GM12892 (cell line): ENCODE measurements around the gene FAM89B.

ENCODE experiments used
- DNase-seq: peaks from one replicate; pipeline ENCODE4 v3.0.0; 2011; ENCODE audit not compliant: insufficient read length
- FAIRE-seq: peaks from 2 replicates; lab custom pipeline; 2011; peaks lifted over from hg19 to GRCh38; lab: Jason Lieb, UNC
- POLR2A ChIP-seq: IDR thresholded peaks from 2 replicates; pipeline ENCODE4 v1.6.1; 2011; ENCODE audit warnings: low read depth, low read length, control low read depth
- POLR2AphosphoS5 ChIP-seq: IDR thresholded peaks from 2 replicates; pipeline ENCODE4 v1.6.1; 2011; ENCODE audit warnings: low read depth, low read length, control low read depth
- TAF1 ChIP-seq: IDR thresholded peaks from 2 replicates; pipeline ENCODE4 v1.6.1; 2011; ENCODE audit warnings: low read depth, mild to moderate bottlenecking, control low read depth, low read length, borderline replicate concordance

The FAM89B gene

DNA sequence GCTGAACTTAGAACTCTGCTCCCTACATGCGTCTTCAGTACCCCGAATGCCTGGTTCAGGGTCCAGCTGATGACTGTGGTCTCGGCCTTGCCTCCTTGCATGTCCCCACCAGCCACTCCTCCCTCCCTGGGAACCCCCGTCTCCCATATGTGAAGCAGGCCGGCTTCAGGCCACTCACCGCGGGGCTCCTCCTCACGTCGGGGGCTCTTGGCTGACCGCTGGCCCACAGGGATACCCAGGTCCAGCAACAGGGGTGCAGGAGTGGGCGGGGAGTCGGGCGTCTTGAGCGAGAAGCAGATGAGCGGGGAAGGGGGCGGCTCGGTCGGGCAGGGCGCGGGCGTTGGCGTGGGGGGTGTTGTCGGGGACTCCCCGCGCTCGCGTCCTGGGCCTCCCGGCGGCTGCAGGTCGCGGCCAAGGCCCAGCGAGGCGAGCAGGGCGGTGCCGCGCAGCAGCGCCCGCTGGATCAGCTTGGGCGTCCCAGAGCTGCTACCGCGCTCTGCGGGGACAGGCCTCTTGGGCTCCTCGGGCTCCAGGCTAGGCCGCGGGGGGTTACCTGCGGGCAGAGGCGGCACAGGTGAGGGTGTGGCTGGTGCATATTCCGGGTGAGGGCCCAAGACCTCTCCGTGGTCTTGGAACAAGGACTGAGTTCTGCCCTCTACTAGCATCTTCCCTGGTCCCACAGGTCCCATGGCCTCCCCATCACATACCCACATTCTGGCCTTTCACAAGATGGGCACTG, 27.0 kb downstream of the FAM89B start:
- FAIRE-seq (no peak), DNase-seq (no peak)
- no peak for TF ChIP-seq POLR2A
- no peak for TF ChIP-seq POLR2AphosphoS5
- no peak for TF ChIP-seq TAF1

GRCh38 chr11:65599955-65600246, 27.6 kb downstream of the FAM89B start:
- TF ChIP-seq POLR2AphosphoS5 (no peak; the same call in 1 of the 2 replicates), TAF1 (no peak), POLR2A (no peak)
- FAIRE-seq (no peak), DNase-seq (no peak)

- TF ChIP-seq POLR2AphosphoS5: no peak
- TF ChIP-seq TAF1: no peak
- TF ChIP-seq POLR2A: no peak
- FAIRE-seq (no peak), DNase-seq (no peak)
Measured at GRCh38 chr11:65604258-65604657, 31.9 kb downstream of the FAM89B start.

DNA sequence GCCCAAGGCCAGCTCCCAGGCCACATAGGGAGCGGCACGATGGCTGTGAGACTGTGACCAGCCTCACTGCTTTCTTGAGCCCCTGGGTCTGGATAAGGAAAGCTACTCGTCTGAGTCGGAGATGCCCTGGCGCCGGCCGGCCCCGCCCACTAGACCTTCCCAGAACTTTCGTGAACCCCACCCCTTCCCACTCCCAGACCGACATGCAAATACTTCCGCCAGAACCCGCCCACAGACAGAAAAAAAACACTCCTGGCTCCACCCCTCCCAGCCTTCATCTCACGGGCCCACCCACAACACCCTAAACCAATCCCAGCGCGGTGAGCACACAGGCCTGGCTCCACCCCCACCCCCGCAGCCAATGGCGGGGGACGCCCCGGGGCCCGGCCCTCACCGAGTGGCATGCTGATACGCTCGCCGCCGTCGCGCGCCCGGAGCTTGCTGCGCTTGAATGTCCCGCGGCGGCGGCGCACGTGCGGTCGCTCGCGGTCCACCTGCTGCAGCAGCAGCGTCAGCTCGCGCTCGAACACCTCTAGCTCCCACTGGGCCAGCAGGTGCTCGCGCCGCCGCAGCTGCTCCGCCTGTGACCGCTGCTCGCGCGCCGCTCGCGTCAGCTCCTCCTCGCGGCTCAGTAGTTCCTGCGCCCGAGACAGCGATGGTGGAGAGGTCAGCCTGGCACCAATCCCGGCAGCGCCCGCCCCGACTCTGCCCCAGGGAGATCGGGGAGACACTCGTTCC, 34.7 kb downstream of the FAM89B start:
- FAIRE-seq: no peak
- no peak for TF ChIP-seq POLR2AphosphoS5
- no peak for TF ChIP-seq POLR2A
- no peak for TF ChIP-seq TAF1
- DNase-seq: no peak

- DNase-seq (no peak), FAIRE-seq (no peak)
- TF ChIP-seq POLR2A: no peak
- no peak for TF ChIP-seq POLR2AphosphoS5
- no peak for TF ChIP-seq TAF1
Measured at GRCh38 chr11:65607614-65608426, 35.5 kb downstream of the FAM89B start.

DNA sequence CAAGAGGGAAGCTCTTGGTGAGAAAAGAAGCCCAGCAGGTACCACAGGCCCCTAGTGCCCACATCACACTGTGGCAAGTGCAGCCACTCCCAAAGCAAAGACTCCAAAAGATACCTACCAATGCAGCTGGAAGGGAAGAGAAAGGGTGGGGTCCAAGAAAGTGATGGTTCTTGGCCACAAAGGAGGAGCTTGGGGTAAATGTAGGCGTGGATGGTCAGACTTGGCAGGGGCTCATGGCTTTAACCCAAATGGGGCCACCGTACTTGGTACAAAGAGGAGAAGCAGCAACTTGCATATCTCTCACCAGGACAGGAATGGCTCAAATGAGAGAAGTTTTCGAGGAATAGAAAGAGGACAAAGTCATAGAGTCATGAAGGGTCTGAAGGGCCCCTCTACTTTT, 36.9 kb downstream of the FAM89B start:
- no peak for FAIRE-seq
- TF ChIP-seq POLR2A: no peak
- TF ChIP-seq TAF1: no peak
- TF ChIP-seq POLR2AphosphoS5: no peak
- no peak for DNase-seq

DNA sequence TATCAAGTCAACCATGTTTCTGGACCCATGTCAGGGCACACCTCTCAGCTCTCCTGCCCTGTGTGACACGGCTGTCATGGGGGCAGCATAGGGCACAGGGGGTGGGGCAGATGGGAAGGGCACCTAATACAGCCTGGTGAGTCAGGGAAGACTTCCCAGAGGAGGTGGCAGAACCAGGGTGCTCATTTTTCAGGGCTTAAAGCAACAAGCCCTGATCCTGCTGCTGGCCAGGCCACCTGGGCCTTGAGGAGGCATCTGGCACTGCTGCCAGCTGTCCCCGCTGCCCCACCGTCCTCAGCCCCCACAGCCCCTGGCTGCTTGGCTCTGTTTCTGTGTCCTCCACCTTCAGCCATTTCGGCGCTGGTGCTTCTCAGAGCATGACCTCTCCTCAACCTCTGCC, 37.3 kb downstream of the FAM89B start:
- TF ChIP-seq TAF1 (no peak), POLR2A (no peak), POLR2AphosphoS5 (no peak)
- no peak for DNase-seq
- FAIRE-seq: no peak

DNA sequence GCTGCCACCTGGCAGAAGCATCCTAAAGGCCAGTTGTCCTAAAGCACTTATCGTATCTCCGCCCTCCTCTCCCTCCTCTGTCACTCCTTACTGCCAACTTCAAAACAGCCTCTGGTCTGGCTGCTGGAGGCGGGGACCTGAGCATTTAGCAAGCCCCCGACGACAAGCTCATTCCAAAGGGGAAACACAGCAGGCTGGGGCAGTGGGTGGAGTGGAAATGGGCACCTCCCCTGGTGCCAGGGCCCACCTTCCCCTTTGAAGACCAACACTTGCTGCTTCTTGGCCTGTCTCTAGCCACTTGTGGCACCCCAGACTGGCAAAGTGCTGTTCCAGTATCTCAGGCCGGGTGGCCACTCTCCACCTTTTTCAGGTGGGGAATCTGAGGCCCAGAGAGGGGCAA, 38.1 kb downstream of the FAM89B start:
- no peak for DNase-seq
- no peak for TF ChIP-seq POLR2AphosphoS5
- TF ChIP-seq TAF1: no peak
- no peak for TF ChIP-seq POLR2A
- no peak for FAIRE-seq

- FAIRE-seq (no peak), DNase-seq (no peak)
- TF ChIP-seq TAF1 (no peak), POLR2A (no peak)
Measured at GRCh38 chr11:65611028-65611757, 38.9 kb downstream of the FAM89B start.

DNA sequence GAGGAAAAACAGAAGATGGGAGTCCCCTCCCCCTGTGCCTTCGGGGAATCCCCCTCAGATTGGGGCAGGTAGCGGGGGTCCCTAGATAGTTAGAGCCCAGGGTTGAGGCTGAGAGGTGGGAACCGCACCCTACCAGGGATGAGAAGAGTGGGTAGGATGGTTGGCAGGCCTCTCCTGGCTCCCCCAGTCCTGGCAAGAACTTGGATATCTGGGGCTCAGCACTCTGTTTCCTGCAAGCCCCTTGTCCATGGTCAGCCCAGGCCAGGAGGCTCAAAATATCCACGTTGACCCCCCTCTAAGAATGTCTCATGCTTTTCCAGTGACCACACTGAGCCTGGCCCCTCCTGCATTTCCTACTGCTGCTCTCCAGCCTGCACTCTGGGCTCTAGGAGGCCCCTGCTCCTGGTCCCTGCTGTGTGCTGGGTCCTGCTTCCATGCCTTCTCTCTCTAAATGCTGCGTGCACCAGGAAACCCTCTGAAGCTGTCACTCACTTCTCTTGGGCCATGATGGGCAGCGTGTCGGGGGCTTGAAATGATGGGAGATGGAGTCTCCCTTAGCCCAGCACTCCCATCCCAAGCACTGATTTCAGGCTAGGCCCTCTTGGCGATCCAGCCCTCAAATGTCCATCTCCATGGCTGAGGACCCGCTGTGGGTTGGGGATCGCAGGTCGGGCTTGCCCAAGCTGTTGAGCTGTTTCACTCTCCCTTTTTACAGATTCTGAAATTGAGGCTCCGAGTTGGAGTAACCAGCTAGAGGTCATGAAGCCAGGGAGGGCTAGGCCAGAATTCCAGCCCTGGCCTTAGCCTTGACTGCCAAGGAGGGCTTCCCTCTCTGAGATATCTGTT, 39.6 kb downstream of the FAM89B start:
- DNase-seq: no peak
- TF ChIP-seq TAF1 (no peak), POLR2AphosphoS5 (no peak), POLR2A (no peak)
- FAIRE-seq: no peak

- DNase-seq (no peak), FAIRE-seq (peak; percentile 67)
- TF ChIP-seq TAF1 (no peak), POLR2AphosphoS5 (no peak), POLR2A (no peak)
Measured at GRCh38 chr11:65612691-65613090, 40.4 kb downstream of the FAM89B start.
